ENCODE results near the gene SCAF4. TPM values are rescaled to one million over a fixed set of nuclear protein-coding genes. Genes with fewer than 3 reads are reported as not detected.

The SCAF4 gene
- total and polyA plus RNA-seq, 2 of the 8 experiments (the other 6 are each of a cell fraction or from before 2014, with no cell fraction given), result 28.9 to 55.1 TPM

DNA sequence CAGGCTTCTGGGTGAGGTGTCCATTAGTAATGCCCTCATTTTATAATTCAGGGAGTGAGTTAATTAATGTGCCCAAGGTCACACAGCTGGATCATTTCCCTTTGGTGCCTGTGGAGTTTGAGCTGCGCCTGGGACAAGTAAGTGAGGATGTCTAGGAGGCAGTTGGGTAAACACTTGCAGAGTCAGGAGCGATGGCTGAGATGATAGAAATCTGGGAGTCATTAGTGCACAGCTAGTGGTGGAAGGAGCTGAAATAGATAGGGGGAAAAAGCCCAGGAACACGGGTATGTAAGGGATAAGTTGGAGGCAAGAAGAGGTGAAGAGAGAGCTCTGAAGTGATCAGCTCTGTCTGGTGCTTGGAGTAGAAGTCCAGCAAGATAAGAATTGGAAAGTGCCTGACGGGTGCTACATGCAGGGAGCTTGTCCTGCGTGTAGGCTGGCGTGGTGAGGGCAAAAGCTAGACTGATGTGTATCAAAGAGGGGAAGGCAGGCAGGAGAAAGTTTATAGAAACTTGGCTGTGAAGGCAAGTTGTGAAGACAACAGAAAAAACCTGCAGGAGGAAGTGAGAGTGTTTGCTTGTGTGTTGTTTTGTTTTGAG is 1.7 kb upstream of the SCAF4 start:
- FAIRE-seq, result no peak
- H3K27ac ChIP-seq (ENCODE audit: low read depth, low read length), result no peak overlapping the region
- peak overlapping the region; percentile 83; the same call in 1 of the 2 replicates for H2AK5ac ChIP-seq (ENCODE audit: low read depth, low read length)
- POLR2A ChIA-PET (ENCODE audit: partially characterized antibody), result interaction anchor here (1.0 to 1.5 kb wide), 8 partner anchors 10 to 203 kb away, joined by 3 to 6 read pairs (median 4); partner anchors contain the start of gene HUNK
- H3K9me3 ChIP-seq (ENCODE audit: insufficient read depth in 2 of 2, low read depth in 1 of 2, low read length in 1 of 2), result no peaks in the 10 kb centered on the region
- no peak overlapping the region for H4K5ac ChIP-seq (ENCODE audit: insufficient read length, low read depth, low read length)
- no peak overlapping the region; a peak in 1 of 8 replicates for H3K4me3 ChIP-seq (ENCODE audit: extremely low read depth in 1 of 4, insufficient read depth in 2 of 4, low read depth in 3 of 4, low read length in 4 of 4)
- H2BK15ac ChIP-seq (ENCODE audit: low read length), result peak overlapping the region; percentile 13; the same call in 1 of the 2 replicates
- H3K4ac ChIP-seq (replicated peaks; ENCODE audit: insufficient read length, low read depth, low read length), result no peak overlapping the region
- H3K14ac ChIP-seq (ENCODE audit: insufficient read length), result no peak overlapping the region
- H4K20me1 ChIP-seq (replicated peaks in 1 of 2; ENCODE audit: control insufficient read depth in 1 of 2, insufficient read depth in 2 of 2, low read length in 2 of 2), result peaks cover 9 to 15% of the 10 kb centered on the region in 2 experiments
- H3K4me1 ChIP-seq (replicated peaks in 1 of 4; ENCODE audit: control insufficient read depth in 3 of 4, insufficient read depth in 4 of 4, low read length in 3 of 4), result peaks cover 12 to 14% (median 14%) of the 10 kb centered on the region in 4 experiments
- no peak overlapping the region for H2BK120ac ChIP-seq (replicated peaks; ENCODE audit: low read depth, low read length)
- 0 out of 2 replicates have a peak, but pooled peaks cover 2% of the 10 kb centered on the region for H3K79me1 ChIP-seq (ENCODE audit: low read depth, low read length)
- H2BK20ac ChIP-seq (ENCODE audit: low read length), result peak overlapping the region; percentile 92; the same call in 1 of the 2 replicates
- H4K91ac ChIP-seq (replicated peaks; ENCODE audit: insufficient read length, low read length), result no peak overlapping the region
- no peak overlapping the region for H3K23ac ChIP-seq (ENCODE audit: insufficient read length)
- CTCF ChIA-PET (ENCODE audit: partially characterized antibody), result no interaction called here
- H3K36me3 ChIP-seq (ENCODE audit: control insufficient read depth in 2 of 4, insufficient read depth in 4 of 4, low read length in 3 of 4), result no peaks in the 10 kb centered on the region; a peak in 1 of 8 replicates
- H4K8ac ChIP-seq (ENCODE audit: extremely low read depth, insufficient read depth, low read length), result no peak overlapping the region
- H3K4me2 ChIP-seq (ENCODE audit: insufficient read depth in 1 of 2, low read depth in 2 of 2, low read length in 2 of 2), result peak overlapping the region; percentile 68 to 71
- H2BK12ac ChIP-seq (ENCODE audit: low read depth, low read length), result peak overlapping the region; percentile 32; the same call in 1 of the 2 replicates
- no peak overlapping the region for H2AFZ ChIP-seq (ENCODE audit: low read length)
- peaks cover 10% of the 10 kb centered on the region; the same call in 1 of the 2 replicates for H3K23me2 ChIP-seq (ENCODE audit: low read depth, low read length)
- H2BK5ac ChIP-seq (ENCODE audit: low read depth, low read length), result peak overlapping the region; percentile 45; the same call in 1 of the 2 replicates
- peak overlapping the region; percentile 3 for H3K18ac ChIP-seq (ENCODE audit: extremely low read depth, low read length)
- DNase-seq (ENCODE audit: low read depth in 1 of 2, low spot score in 2 of 2), result no peak
- no peak overlapping the region for H3K56ac ChIP-seq (replicated peaks; ENCODE audit: insufficient read length, low read depth, low read length)
- H3K27me3 ChIP-seq (replicated peaks in 1 of 4; ENCODE audit: control insufficient read depth in 3 of 4, extremely low read depth in 1 of 4, insufficient read depth in 3 of 4, low read length in 3 of 4), result no peaks in the 10 kb centered on the region
- WGBS, 2 experiments (ENCODE audit: extremely low coverage in 1 of 2, insufficient coverage in 1 of 2, insufficient read length in 1 of 2, insufficient replicate concordance in 2 of 2, low coverage in 1 of 2, low lambda C conversion rate in 2 of 2, missing lambda C conversion rate in 1 of 2), result 82% methylated on average over 6 of the region's 6 CpGs; no CpG with 5 or more reads in 1 of the 2 experiments
- H3K79me2 ChIP-seq (ENCODE audit: control insufficient read depth in 1 of 2, insufficient read depth in 2 of 2, low read length in 2 of 2), result peaks cover 11 to 36% of the 10 kb centered on the region in 2 experiments
- TF ChIP-seq POLR2A (IDR thresholded peaks at IDR 0.05; ENCODE audit: control extremely low read depth in 1 of 2, low read depth in 2 of 2, low read length in 2 of 2) (peak in 1 of 2 experiments; percentile 30; a peak in 2 of 3 replicates), HDAC2 (IDR thresholded peaks at IDR 0.05; ENCODE audit: borderline replicate concordance in 1 of 2, low read depth in 2 of 2, low read length in 2 of 2) (no peak), CHD1 (IDR thresholded peaks at IDR 0.05; ENCODE audit: low read depth, low read length) (no peak), KDM5A (IDR thresholded peaks at IDR 0.05; ENCODE audit: low read length) (no peak)
- 0 out of 7 replicates have a peak overlapping the region, but pooled peaks of 1 of the 4 experiments have one; percentile 4 for H3K9ac ChIP-seq (replicated peaks in 1 of 4; ENCODE audit: extremely low read depth in 1 of 4, low read depth in 3 of 4, low read length in 3 of 4)
